ENCODE data around the gene NFKBIE.

The NFKBIE gene

DNA sequence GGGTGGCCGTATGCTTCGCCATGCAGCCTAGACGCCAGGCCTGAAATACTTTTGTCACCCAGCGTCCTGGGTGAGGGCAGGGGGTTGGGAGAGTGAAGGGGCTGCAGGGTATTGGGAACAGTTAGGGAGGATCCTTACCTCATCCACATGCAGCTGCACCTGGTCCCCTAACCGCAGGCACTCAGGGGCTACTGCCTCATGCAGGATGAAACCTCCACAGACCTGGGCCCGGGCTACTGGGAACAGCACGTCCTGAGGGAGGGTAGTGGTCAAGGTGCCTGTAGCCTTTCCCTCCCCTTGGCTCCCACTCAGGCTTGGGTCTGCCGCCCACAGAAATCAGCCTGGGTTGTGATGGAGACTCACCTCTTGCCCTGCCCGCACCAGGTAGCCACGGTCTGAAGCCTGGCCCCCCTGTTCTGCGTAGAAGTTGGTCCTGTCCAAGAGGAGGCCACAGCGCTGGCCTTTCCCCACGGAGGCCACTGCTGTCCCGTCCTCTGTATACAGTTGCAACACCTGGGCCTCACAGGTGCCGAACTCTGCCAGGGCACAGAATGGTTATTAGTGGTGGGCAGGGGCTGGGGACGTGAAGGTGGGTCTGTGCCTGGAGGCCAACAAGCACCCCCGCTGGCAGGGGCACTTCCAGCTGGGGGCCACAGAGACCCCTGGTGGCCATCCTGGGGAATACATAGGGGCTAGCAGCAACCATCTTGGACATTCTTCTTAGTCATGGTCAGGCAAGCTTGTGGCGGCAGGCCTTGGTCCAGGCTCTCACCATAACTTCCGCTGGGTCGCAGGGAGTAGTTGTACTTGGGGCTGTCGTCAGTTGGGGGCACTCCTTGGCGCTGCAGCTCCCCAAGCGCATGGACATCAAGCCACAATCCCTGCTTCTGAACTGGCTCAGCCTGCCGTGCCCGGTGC is 39.2 kb upstream of the NFKBIE start:
- no peak overlapping the region for H3K27ac ChIP-seq (ENCODE audit: low read depth, low read length)
- no peak overlapping the region for H2BK120ac ChIP-seq (ENCODE audit: low read depth, low read length)
- H3K4me3 ChIP-seq (ENCODE audit: low read length), result no peak overlapping the region
- no peak overlapping the region for H3K18ac ChIP-seq (ENCODE audit: low read length)
- H3K4me1 ChIP-seq (ENCODE audit: control insufficient read depth, low read depth, low read length), result peaks cover 2% of the 10 kb centered on the region
- WGBS (ENCODE audit: extremely low coverage, insufficient coverage, low lambda C conversion rate), result no CpG with 5 or more reads among the region's 25 CpGs
- H4K5ac ChIP-seq (ENCODE audit: low read length), result no peak overlapping the region
- no peak overlapping the region for H3K4ac ChIP-seq (ENCODE audit: low read depth, low read length)
- H2AK5ac ChIP-seq (ENCODE audit: low read length), result no peak overlapping the region
- no peak overlapping the region for H3K23ac ChIP-seq (ENCODE audit: low read length)
- H3K9ac ChIP-seq (ENCODE audit: low read length), result no peak overlapping the region
- no peak overlapping the region for H3K4me2 ChIP-seq (ENCODE audit: low read length)
- H3K27me3 ChIP-seq (ENCODE audit: insufficient read depth, low read length, poor library complexity), result no peaks in the 10 kb centered on the region
- H3K36me3 ChIP-seq (ENCODE audit: control insufficient read depth, insufficient read depth, low read length), result peaks cover 24% of the 10 kb centered on the region
- no peaks in the 10 kb centered on the region for H3K79me2 ChIP-seq (ENCODE audit: control insufficient read depth, insufficient read depth, low read length)
- H3K79me1 ChIP-seq (ENCODE audit: low read length), result no peaks in the 10 kb centered on the region
- H3K56ac ChIP-seq (ENCODE audit: low read length), result peak overlapping the region; percentile 12
- H4K8ac ChIP-seq (ENCODE audit: low read depth, low read length), result no peak overlapping the region
- H2BK15ac ChIP-seq (replicated peaks; ENCODE audit: low read depth), result no peak overlapping the region
- no peak overlapping the region for H2BK5ac ChIP-seq (ENCODE audit: low read length)
- peak; percentile 70 for DNase-seq

GRCh38 chr6:44303842-44304241 is 38.5 kb upstream of the NFKBIE start:
- H2AK5ac ChIP-seq (ENCODE audit: low read length), result no peak overlapping the region
- no peak overlapping the region for H3K4me3 ChIP-seq (ENCODE audit: low read length)
- DNase-seq, result no peak
- no peak overlapping the region for H4K5ac ChIP-seq (ENCODE audit: low read length)
- no peak overlapping the region for H3K27ac ChIP-seq (ENCODE audit: low read depth, low read length)
- H3K56ac ChIP-seq (ENCODE audit: low read length), result no peak overlapping the region
- H2BK5ac ChIP-seq (ENCODE audit: low read length), result no peak overlapping the region
- H3K4me2 ChIP-seq (ENCODE audit: low read length), result no peak overlapping the region
- H2BK120ac ChIP-seq (ENCODE audit: low read depth, low read length), result no peak overlapping the region
- H3K79me2 ChIP-seq (ENCODE audit: control insufficient read depth, insufficient read depth, low read length), result no peaks in the 10 kb centered on the region
- WGBS (ENCODE audit: extremely low coverage, insufficient coverage, low lambda C conversion rate), result no CpG with 5 or more reads among the region's 6 CpGs
- H3K4ac ChIP-seq (ENCODE audit: low read depth, low read length), result no peak overlapping the region
- peaks cover 24% of the 10 kb centered on the region for H3K36me3 ChIP-seq (ENCODE audit: control insufficient read depth, insufficient read depth, low read length)
- H3K9ac ChIP-seq (ENCODE audit: low read length), result no peak overlapping the region
- no peaks in the 10 kb centered on the region for H3K79me1 ChIP-seq (ENCODE audit: low read length)
- peaks cover 2% of the 10 kb centered on the region for H3K4me1 ChIP-seq (ENCODE audit: control insufficient read depth, low read depth, low read length)
- no peaks in the 10 kb centered on the region for H3K27me3 ChIP-seq (ENCODE audit: insufficient read depth, low read length, poor library complexity)
- H2BK15ac ChIP-seq (replicated peaks; ENCODE audit: low read depth), result no peak overlapping the region
- no peak overlapping the region for H3K23ac ChIP-seq (ENCODE audit: low read length)
- H3K18ac ChIP-seq (ENCODE audit: low read length), result no peak overlapping the region
- H4K8ac ChIP-seq (ENCODE audit: low read depth, low read length), result no peak overlapping the region

- H3K79me1 ChIP-seq (ENCODE audit: low read length), result no peaks in the 10 kb centered on the region
Observed at GRCh38 chr6:44302856-44303255, 37.5 kb upstream of the NFKBIE start.

GRCh38 chr6:44301782-44302564 is 36.6 kb upstream of the NFKBIE start:
- Histone ChIP-seq H3K27ac (ENCODE audit: low read depth, low read length) (no peak overlapping the region), H3K79me1 (ENCODE audit: low read length) (no peaks in the 10 kb centered on the region), H2AK5ac (ENCODE audit: low read length) (no peak overlapping the region), H3K18ac (ENCODE audit: low read length) (no peak overlapping the region), H3K56ac (ENCODE audit: low read length) (no peak overlapping the region), H2BK15ac (replicated peaks; ENCODE audit: low read depth) (no peak overlapping the region), H2BK5ac (ENCODE audit: low read length) (no peak overlapping the region), H3K23ac (ENCODE audit: low read length) (no peak overlapping the region), H4K5ac (ENCODE audit: low read length) (no peak overlapping the region), H3K36me3 (ENCODE audit: control insufficient read depth, insufficient read depth, low read length) (peaks cover 24% of the 10 kb centered on the region), H3K4me1 (ENCODE audit: control insufficient read depth, low read depth, low read length) (peaks cover 2% of the 10 kb centered on the region), H3K27me3 (ENCODE audit: insufficient read depth, low read length, poor library complexity) (no peaks in the 10 kb centered on the region), H3K4me2 (ENCODE audit: low read length) (no peak overlapping the region), H3K4me3 (ENCODE audit: low read length) (no peak overlapping the region), H3K79me2 (ENCODE audit: control insufficient read depth, insufficient read depth, low read length) (no peaks in the 10 kb centered on the region), H3K9ac (ENCODE audit: low read length) (no peak overlapping the region), H4K8ac (ENCODE audit: low read depth, low read length) (no peak overlapping the region), H3K4ac (ENCODE audit: low read depth, low read length) (no peak overlapping the region), H2BK120ac (ENCODE audit: low read depth, low read length) (no peak overlapping the region)
- no peak for DNase-seq
- no CpG with 5 or more reads among the region's 14 CpGs for WGBS (ENCODE audit: extremely low coverage, insufficient coverage, low lambda C conversion rate)

More at GRCh38 chr6:44302856-44303255, 37.5 kb upstream of the NFKBIE start:
- Histone ChIP-seq H4K8ac (ENCODE audit: low read depth, low read length) (no peak overlapping the region), H3K56ac (ENCODE audit: low read length) (no peak overlapping the region), H3K4me3 (ENCODE audit: low read length) (no peak overlapping the region), H3K4me1 (ENCODE audit: control insufficient read depth, low read depth, low read length) (peaks cover 2% of the 10 kb centered on the region), H3K27ac (ENCODE audit: low read depth, low read length) (no peak overlapping the region), H3K9ac (ENCODE audit: low read length) (no peak overlapping the region), H2BK120ac (ENCODE audit: low read depth, low read length) (no peak overlapping the region), H3K27me3 (ENCODE audit: insufficient read depth, low read length, poor library complexity) (no peaks in the 10 kb centered on the region), H3K4me2 (ENCODE audit: low read length) (no peak overlapping the region), H3K4ac (ENCODE audit: low read depth, low read length) (no peak overlapping the region), H3K23ac (ENCODE audit: low read length) (no peak overlapping the region), H2BK15ac (replicated peaks; ENCODE audit: low read depth) (no peak overlapping the region), H3K18ac (ENCODE audit: low read length) (no peak overlapping the region), H2AK5ac (ENCODE audit: low read length) (no peak overlapping the region), H3K79me2 (ENCODE audit: control insufficient read depth, insufficient read depth, low read length) (no peaks in the 10 kb centered on the region), H2BK5ac (ENCODE audit: low read length) (no peak overlapping the region), H4K5ac (ENCODE audit: low read length) (no peak overlapping the region), H3K36me3 (ENCODE audit: control insufficient read depth, insufficient read depth, low read length) (peaks cover 24% of the 10 kb centered on the region)
- no CpG with 5 or more reads among the region's 12 CpGs for WGBS (ENCODE audit: extremely low coverage, insufficient coverage, low lambda C conversion rate)
- no peak for DNase-seq

DNA sequence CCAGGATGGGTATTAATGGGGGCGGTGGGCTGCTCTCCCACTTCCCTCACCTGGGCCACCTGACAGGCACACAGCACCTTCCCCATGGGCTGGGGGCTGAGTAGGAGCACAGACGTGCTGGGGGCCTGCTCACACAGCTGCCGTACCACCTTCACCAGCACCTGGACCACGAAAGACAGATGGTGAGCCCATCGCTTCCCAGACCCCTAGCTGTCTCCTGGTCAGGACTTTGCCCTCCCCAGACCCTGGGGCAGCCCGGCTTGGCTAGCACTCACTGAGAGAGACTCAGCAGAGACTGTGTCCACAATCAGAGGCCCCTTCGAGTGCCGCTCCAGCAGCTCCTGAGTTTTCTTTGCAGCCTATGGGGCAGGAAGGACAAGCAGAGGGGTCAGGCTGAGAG is 35.8 kb upstream of the NFKBIE start:
- Histone ChIP-seq H3K27ac (ENCODE audit: low read depth, low read length) (no peak overlapping the region), H3K4me1 (ENCODE audit: control insufficient read depth, low read depth, low read length) (peaks cover 2% of the 10 kb centered on the region), H3K4me3 (ENCODE audit: low read length) (no peak overlapping the region), H4K5ac (ENCODE audit: low read length) (no peak overlapping the region), H3K4me2 (ENCODE audit: low read length) (no peak overlapping the region), H3K79me2 (ENCODE audit: control insufficient read depth, insufficient read depth, low read length) (no peaks in the 10 kb centered on the region), H2BK15ac (replicated peaks; ENCODE audit: low read depth) (no peak overlapping the region), H3K18ac (ENCODE audit: low read length) (no peak overlapping the region), H2AK5ac (ENCODE audit: low read length) (no peak overlapping the region), H3K4ac (ENCODE audit: low read depth, low read length) (no peak overlapping the region), H3K27me3 (ENCODE audit: insufficient read depth, low read length, poor library complexity) (peaks cover 4% of the 10 kb centered on the region), H2BK120ac (ENCODE audit: low read depth, low read length) (no peak overlapping the region), H3K23ac (ENCODE audit: low read length) (no peak overlapping the region), H3K56ac (ENCODE audit: low read length) (no peak overlapping the region), H3K9ac (ENCODE audit: low read length) (no peak overlapping the region), H3K36me3 (ENCODE audit: control insufficient read depth, insufficient read depth, low read length) (peaks cover 24% of the 10 kb centered on the region), H2BK5ac (ENCODE audit: low read length) (no peak overlapping the region), H4K8ac (ENCODE audit: low read depth, low read length) (no peak overlapping the region), H3K79me1 (ENCODE audit: low read length) (no peaks in the 10 kb centered on the region)
- DNase-seq, result no peak
- WGBS (ENCODE audit: extremely low coverage, insufficient coverage, low lambda C conversion rate), result no CpG with 5 or more reads among the region's 8 CpGs

Measured in mesendoderm (in vitro differentiated cells).